GM19452 (cell line): ENCODE data around the gene DOCK11.

Experiments
- ATAC-seq: cut with Tn5 transposase; IDR thresholded peaks from one replicate; pipeline ENCODE4 v1.9.1; 2021; ENCODE audit not compliant: unreplicated experiment

The DOCK11 gene

DNA sequence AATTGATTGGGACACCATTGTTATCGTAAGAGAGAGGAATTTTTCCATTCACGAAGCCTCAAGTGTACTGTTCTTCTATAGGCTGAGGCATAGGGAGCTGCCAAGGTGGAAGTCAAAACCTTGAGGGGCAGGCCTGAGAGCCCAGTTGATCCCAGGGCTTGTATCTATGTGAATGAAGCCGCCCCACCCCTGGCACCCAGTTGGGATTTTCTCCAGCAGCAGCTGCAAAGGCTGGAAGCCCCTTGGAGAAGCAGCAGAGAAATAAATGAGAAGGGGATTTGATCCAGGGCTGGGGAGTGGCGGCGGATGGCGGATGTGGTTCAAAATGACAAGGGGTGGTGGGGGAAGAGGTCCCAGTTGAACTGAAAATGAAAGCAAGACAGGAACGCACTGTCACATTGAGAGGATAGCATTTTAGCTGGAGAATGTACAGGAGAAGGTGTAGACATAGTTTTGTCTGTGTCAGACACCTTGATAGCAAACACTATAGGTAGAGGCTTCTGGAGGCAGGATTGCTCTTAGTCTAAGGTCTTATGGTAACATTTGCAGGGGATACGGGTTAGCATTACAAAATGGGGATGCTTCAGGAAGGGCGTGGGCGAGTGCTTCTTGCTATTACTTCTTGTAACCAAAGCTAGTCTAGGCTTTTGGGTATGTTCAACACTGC is 32.6 kb downstream of the DOCK11 start:
- ATAC-seq = peak; percentile 69

DNA sequence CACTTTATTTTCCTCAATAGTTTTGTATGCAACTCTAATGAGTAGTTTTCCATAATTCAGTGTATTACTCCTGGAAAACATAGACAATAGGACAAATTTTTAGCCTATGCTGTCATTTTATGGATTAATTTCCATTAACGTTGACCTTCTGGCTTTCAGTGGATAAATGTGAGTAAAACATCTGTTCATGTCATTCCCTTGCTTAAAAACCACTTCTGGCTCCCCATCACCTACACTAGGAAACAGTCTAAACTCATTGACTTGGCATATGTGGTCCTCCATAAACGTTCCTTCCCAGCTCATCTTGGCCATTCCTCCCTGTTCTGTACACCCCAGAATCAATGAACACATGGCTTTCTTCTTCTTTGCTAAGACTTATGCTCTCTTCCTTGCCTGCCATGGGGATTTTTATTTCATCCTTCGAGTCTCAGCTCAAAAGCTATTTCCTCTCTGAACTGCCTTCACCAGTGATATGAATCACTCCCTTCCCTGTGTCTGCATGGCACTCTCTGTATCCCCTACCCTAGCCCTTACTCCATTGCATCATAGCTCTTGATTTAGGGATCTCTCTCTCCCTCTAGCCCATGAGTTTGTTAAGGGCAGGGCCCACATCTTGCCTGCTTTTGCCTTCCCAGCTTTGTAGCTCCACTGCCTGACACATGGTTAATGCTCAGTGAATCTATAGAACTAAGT is 34.8 kb downstream of the DOCK11 start:
- ATAC-seq = no peak

DNA sequence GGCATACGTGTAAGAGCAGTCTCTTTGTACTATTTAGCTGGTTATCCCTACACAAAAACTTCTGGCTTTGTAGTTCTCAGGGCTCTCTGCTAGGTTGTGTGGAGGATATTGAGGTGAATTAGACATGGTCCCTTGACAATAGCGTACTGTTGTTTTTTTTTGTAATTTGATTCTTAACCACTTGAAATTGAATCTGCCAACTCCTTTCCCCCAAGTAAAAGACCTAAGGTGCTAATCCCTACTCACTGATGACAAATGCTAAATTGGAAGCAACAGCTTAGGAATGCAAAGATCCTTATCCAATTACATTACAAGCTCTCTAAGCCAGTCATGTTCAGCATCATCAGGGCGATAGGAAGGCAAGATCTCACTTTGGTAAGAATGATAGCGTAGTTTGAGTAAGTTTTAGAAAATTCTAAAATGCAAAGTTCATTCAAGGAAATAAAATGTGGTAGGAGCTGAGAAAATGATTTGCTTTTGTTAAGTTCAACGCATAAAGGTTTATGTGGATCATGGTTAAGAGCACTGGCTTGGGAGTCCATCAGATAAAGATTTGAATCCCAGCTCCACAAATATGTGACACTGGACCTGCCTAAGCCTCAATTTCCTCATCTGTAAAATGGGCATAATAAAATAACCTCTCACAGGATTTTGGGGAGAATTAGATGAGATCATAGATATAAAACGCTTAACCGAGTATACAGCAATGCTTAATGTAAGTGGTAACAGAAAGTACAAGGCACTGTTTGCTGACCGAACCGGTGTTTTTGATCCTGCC is 39.3 kb downstream of the DOCK11 start:
- ATAC-seq = no peak

DNA sequence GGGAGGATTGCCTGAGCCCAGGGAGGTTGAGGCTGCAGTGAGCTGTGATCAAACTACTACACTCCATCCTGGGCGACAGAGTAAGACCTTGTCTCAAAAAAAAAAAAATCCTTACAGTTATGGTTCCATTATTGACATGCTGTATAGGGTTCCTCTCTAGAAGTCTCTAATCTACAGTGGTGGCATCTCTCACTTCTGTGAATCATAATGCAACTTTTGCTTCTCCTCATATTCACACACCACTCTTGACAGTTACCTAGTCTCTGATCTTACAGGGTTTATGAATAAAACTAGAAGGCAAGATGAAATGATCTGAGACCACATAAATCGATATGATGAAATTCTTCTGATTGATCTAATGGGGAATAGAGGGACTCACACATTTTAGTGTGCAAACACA is 40.6 kb downstream of the DOCK11 start:
- ATAC-seq = peak; percentile 63

DNA sequence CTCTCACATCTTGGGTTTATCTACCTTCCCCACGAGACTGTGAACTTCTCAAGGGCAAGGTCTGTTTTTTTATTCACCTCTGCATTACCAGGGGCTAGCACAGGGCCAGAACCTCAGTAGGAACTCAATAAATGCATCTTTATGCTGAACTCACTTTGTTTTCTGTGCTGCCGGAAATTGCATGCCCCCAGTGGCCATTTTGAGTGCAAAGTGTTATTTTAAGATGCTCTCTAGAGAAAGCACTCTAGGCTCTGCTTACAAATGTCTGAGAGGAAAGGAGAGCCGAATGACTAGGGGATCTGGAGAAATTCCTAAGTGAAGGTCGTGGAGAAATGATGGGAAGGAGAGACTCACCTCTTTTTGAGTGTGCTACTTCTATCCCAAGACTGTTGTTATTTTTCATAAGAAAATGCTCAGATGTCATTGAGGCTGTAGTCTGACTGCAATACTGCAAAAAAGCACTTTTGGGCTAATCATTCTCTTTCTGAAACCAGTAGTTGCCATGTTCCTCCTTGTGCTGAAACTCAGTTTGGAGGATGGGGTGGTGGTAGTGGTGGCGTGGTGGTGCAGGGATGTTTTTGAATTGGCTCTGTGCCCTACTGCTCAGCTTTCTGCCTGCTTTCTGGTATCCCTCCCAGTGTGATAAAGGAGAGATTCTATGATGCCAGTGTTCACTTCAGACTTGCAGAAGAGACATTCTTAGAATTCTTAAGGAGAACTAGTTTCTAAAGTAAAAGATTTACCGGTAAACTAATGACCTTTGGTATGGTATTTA is 41.3 kb downstream of the DOCK11 start:
- peak; percentile 77 for ATAC-seq

DNA sequence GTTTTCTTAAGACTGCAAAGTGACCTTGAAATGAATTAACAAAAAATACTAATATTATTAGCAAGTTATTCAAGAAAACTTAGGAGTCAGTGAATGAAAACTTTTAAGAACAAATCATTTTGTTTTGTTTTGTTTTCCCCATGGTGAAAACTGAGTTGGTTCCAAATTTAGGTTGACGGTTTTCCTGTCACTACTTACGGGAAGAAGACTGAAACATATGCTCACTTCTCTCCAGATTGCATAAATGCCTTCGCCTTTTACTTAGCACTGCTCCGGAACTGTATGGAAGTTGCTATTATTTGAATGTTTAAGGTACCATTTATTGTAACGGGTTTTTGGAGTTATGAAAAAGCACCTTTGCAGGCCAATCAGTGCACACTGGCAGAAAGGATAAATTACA is 42.8 kb downstream of the DOCK11 start:
- no peak for ATAC-seq

DNA sequence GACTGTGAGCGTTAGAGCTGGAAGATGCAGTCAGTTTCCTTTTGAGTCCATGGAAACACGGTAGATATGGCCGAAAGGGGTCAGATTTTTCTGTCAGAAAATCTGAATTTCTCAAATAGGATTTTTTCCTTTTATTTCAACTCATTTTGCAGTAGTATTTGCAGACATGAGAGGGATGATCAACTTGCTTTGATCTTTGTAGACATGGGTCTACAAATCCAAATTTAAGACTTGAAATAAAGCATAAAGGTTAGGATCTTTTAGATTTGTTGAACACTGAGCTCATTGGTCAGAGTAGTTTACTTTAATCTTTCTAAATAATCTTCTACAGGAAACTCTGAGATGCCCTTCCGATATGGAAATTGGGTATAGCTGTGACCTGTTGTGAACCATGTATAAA is 44.7 kb downstream of the DOCK11 start:
- no peak for ATAC-seq

DNA sequence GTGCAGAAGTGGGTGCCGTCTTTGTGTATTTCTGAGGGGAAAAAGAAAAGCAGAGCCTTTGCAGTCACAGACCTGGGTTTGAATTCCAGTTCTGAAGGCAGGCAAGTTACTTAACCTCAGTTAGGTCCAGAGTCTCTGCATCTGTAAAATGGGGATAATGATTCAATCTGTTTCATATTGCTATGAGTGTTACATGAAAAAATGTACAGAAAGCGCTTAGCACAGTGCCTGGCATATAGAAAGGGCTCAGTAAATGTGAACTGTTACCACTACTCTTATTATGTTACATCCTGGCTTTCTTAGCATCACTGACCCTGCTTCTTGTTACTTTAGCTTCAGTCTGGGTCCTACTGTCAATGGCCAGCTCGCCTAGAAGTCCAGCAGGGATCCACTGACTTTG is 45.9 kb downstream of the DOCK11 start:
- ATAC-seq = no peak

DNA sequence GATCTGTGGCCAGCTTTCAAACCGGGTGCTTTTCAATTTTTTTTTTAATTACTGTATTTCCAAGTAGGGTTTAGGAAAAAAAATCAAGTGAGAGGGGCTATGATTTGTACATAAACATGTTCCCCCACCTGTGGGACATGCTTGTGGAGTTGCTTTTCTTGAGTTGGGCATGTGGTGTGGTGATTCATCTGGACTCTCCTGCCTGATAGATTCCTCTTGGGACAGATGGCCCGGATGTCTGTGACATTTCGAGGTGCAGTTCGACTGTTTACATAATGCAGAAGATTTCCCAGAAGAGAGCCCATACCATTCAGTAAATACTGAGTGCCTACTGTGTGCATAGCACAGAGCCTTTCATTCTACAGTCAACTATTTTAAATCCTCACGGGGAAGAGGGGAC is 49.9 kb downstream of the DOCK11 start:
- no peak for ATAC-seq

DNA sequence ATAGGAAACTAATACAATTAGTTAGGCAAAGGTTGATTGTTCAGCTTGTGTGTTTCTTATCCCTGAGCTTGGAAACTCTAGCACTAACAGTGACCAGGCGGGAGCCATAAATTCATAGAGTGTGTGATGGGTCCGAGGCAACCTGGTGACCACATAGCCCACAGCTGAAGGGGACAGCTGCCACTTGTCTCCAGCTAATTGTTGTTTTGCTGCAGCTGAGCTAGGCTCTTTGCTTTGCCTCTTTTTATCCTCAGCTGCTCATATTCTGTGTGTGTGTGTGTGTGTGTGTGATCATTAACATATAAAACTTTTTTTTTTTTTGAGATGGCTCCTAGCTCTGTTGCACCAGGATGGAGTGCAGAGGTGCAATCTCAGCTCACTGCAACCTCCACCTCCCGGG is 53.2 kb downstream of the DOCK11 start:
- no peak for ATAC-seq

DNA sequence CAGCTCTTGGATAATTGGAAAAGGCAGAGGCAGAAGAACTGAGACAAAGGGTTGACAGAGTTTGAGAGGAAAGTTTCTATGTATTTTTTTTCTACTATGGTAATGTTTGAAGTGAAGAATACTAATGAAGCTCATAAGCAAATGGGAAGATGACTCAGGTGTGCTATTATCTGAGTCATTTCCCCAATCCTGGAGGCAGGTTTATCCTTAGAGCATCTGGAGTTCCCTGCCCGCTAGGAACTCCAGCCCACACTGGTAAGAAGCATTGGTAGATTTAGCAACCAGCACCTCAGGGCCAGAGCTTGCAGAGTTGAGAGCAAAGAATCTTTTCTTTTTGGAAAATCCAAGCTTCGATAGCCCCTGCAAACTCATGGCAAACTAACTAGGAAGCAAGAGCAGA is 55.2 kb downstream of the DOCK11 start:
- no peak for ATAC-seq

DNA sequence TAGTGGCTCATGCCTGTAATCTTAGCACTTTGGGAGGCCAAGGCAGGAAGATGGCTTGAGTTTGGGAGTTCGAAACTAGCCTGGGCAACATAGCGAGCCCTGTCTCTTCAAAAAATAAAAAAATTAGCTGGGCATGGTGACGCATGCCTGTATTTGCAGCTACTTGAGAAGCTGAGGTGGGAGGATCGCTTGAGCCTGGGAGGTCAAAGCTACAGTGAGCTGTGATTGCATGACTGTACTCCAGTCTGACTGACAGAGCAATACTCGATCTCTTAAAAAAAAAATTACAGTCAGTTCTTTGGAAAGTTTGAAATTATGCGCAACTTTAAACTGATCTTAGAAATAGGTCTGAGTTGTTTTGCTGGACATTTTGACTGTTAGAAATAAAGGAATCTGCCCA is 55.8 kb downstream of the DOCK11 start:
- no peak for ATAC-seq

DNA sequence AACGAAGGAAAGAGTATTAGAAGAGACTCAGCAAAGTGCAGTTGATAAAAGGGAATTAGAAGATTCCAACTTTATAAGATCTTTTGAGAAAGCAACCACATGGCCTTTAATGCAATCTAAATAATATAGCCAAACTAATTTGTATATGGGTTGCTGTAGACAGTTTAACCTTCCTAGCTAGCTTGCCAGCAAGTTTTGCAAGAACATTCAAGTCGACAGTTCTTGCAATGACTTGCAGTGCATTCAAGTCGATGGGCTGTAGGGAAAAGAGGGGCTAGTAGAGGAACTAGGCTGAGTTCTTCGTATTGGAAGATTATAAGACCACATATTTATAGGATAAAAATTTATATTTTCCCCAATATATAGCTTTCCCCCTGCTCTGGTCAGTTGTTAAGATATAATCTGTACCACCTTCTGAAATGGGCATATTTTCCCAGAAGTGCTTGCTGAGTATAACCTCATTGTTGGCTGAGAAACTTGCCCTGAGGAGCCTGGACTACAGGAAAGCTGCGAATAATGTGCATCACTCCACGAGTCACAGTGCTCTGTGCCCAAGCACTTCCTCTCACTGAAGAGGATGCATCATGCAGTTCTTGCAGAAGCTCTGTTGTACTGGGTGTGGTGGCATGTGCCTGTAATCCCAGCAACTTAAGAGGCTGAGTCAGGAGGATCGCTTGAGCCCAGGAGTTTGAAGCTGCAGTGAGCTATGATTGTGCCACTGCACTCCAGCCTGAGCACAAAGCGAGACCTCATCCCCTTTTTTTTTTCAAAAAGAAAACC is 56.7 kb downstream of the DOCK11 start:
- no peak for ATAC-seq

DNA sequence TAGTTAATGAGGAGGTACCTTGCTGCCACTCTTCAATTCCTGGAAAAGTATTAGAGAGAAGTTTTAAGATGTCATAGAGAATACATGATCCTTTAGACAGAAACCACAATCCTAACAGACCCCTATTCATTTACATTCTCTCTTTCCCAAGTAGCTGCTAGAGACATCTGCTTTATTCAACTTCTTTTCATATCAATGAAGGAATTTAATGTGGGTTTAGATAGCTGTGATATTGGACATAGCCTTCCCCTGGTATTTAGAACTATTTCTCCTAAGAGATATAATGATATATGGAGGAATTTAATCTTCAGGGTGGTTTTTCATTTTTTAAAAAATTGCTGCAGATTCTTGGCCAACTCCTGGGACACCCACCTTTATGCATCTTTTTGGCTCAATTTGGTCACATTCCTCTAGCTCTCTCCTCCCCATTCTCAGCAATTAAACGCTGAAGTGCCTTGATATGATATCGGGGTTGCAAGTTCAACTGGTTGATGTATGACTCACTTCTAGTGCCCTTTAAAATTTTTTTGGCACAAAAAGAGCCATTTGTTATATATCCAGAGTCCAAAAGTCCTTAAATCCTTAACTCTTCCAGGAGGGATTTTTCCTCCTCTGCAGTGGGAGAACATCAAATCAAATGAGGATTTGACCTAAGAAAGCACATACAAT is 57.6 kb downstream of the DOCK11 start:
- no peak for ATAC-seq

DNA sequence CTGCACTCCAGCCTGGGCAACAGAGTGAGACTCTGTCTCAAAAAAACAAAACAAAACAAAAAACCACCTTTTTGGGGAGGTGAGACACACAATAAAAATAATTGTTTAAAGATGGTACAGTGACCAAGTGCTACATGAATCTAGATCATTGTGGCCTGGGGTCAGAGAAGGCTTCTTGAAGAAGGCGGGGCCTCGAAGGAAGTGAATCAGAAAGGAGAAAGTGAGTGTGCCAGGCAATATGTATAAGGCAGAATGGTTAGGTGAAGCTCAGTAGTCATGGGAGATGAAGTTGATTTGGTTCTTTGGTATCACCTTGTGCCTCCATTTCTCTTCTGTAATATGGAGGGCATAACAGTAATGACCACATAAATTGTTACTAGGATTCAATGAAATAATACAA is 58.9 kb downstream of the DOCK11 start:
- no peak for ATAC-seq

DNA sequence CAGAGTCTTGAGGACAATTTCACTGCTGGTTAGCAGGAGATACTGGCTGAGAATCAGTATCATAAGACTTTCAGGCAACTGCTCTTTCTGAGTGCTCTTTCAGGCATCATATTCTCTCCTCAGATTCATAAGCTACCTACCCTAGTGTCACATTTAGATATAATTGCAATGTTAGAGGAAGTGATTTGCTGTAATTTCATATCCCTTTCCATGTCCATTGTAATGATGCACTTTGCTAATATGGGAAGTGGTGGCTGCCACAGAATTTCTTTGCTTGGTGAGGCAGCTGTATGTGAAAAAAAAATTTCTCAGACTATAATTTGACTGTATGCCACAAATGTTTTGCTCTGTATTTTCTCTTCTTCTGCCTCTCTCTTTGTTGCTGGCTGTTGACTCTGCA is 63.3 kb downstream of the DOCK11 start:
- no peak for ATAC-seq

DNA sequence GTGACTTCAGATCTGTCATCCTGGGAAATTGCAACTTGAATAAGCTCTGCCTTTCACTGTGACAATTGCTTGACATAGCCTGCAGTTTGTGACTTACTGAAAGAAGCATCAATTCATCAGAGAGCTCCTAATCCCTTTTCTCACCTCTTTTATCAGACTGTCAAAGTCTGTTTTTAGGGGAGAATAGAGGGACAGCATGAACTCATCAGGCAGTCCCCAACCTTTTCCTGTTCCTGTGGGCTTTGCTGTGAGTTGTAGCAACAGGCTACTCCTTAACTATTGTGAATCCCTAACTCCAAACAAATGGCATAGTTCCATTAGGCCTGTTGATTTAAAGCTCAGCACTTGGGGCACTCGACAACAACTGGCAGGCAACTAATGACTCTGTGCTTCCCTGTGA is 64.9 kb downstream of the DOCK11 start:
- ATAC-seq = no peak

DNA sequence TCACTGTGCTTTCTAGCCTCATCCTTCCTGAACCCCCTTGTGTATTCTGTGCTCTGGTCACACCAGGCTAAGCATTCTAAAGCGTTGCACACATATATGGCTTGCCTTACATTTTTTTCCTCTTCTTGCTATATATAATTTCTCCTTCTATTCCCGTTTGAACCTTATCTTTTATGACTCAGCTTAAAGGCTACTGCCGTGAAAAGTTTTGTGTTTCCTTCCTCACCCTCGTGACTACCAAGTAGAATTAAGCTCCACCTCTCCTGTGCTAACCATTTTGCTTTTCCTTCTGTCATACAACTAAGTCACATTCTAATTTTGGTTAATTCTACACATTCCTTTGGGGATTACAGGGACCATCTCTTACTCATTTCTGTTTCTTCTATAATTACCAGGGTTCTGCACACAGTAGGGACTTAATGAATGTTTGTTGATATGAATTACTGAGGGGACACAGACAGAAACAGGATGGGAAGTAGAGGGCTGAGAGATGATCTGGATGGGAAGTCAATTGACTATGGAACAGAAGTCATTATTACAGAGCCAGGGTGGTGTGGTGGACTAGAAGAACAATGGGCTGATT is 67.1 kb downstream of the DOCK11 start:
- ATAC-seq = no peak

DNA sequence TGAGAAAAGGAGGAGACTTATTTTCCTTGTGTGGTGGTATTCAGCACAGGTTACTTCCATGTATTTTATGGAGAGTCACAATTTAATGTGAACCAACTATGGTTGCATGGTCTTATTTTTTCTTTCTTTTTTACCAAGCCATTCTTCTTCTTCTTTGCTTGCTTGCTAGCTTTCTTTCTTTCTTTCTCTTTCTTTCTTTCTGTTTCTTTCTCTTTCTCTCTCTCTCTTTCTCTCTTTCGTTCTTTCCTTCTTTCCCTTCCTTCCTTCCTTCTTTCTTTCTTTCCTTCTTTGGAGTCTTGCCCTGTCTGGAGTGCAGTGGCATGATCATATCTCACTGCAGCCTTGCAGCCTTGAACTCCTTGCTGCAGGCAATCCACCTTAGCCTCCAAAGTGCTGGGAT is 68.9 kb downstream of the DOCK11 start:
- ATAC-seq = no peak

DNA sequence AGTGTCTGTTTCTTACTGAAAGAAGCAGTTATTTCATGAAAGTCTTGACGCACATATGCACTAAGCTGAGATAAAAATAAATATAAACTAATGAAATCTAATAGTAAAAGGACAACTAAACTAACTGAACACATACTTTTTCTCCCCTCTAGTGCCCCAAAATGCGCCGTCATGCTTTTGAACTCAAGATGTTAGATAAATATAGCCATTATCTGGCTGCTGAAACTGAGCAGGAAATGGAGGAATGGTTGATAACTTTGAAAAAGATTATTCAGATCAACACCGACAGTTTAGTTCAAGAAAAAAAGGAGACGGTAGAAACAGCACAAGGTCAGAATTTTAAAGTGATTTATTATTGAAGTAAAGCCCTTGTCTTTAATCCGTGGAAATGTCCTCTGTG is 70.2 kb downstream of the DOCK11 start:
- ATAC-seq = no peak
